B cell (primary cell): ENCODE results near the gene SLC27A5. TPM values are rescaled to one million over a fixed set of nuclear protein-coding genes. Genes with fewer than 3 reads are reported as not detected.

Source experiments
- ATAC-seq: fragments of 200-7000 bp; cut with Tn5 transposase; one replicate; pipeline ENCODE4 v1.10.0; 2021; ENCODE audit warnings: low read depth, mild to moderate bottlenecking, moderate number of reproducible peaks, moderate library complexity
- CTCF ChIA-PET: fragments of 350-600 bp; sonication (Branson Sonifier 250); formaldehyde crosslinking; loops from one replicate; lab custom pipeline; 2021; ENCODE audit warnings: antibody characterized with exemption, inconsistent platforms; lab: Charles Lee
- POLR2A ChIA-PET: fragments of 350-600 bp; sonication (Branson Sonifier 250); formaldehyde crosslinking; loops from one replicate; lab custom pipeline; 2021; ENCODE audit warnings: antibody characterized with exemption; lab: Charles Lee
- DNase-seq: peaks from one replicate; pipeline ENCODE4 v3.0.0; 2013
- H2AFZ ChIP-seq: 2 replicates; pipeline ENCODE4 v1.6.1; 2012; ENCODE audit warnings: mild to moderate bottlenecking, low read depth, low read length; ENCODE audit not compliant: insufficient read depth, poor library complexity, severe bottlenecking
- H3K27ac ChIP-seq, 2 donors: 1 replicate in 1 of 2; 2 replicates in 1 of 2; pipeline ENCODE4 v1.5.1; 2012 to 2013; ENCODE audit warnings: low read length in 2 of 2, mild to moderate bottlenecking in 2 of 2, moderate library complexity in 1 of 2
- H3K27me3 ChIP-seq, 4 experiments: fragments of 200-600 bp in 1 of 4; sonication (generic) in 1 of 4; replicated peaks in 1 of 4; 1 replicate in 2 of 4; 2 replicates in 2 of 4; pipeline versions ENCODE4 v1.6.1 to v1.7.0; 2013 to 2016; ENCODE audit warnings: low read length in 3 of 4, mild to moderate bottlenecking in 2 of 4, mixed read lengths in 1 of 4, moderate library complexity in 1 of 4; ENCODE audit not compliant: insufficient read depth in 4 of 4, control insufficient read depth in 3 of 4; ENCODE audit errors: control extremely low read depth in 1 of 4
- H3K36me3 ChIP-seq, 2 experiments: replicated peaks in 1 of 2; 1 replicate in 1 of 2; 2 replicates in 1 of 2; pipeline versions ENCODE4 v1.6.1 to v1.7.1; 2013; ENCODE audit warnings: low read length in 1 of 2; ENCODE audit not compliant: insufficient read depth in 2 of 2, control insufficient read depth in 1 of 2; ENCODE audit errors: control extremely low read depth in 1 of 2, extremely low read depth in 1 of 2
- H3K4me1 ChIP-seq, 2 donors: fragments of 200-600 bp in 1 of 2; sonication (generic) in 1 of 2; 1 replicate in 1 of 2; 2 replicates in 1 of 2; pipeline versions ENCODE4 v1.5.1 to v1.6.1; 2013 to 2017; ENCODE audit warnings: low read length in 2 of 2; ENCODE audit not compliant: control insufficient read depth in 2 of 2, insufficient read depth in 2 of 2
- H3K4me2 ChIP-seq: replicated peaks from 2 replicates; pipeline ENCODE3; 2012; ENCODE audit warnings: mild to moderate bottlenecking, low read depth, low read length; ENCODE audit not compliant: poor library complexity, severe bottlenecking
- H3K4me3 ChIP-seq, 5 experiments: fragments of 200-600 bp in 1 of 5; sonication (generic) in 1 of 5; 1 replicate in 3 of 5; 2 replicates in 2 of 5; pipeline versions ENCODE4 v1.5.1 to v1.7.0; 2011 to 2016; ENCODE audit warnings: low read length in 4 of 5, mild to moderate bottlenecking in 4 of 5, low read depth in 2 of 5, control low read depth in 1 of 5, moderate library complexity in 1 of 5; ENCODE audit not compliant: insufficient read depth in 1 of 5; ENCODE audit errors: control extremely low read depth in 1 of 5, extremely low read depth in 1 of 5
- H3K79me2 ChIP-seq: fragments of 200-600 bp; sonication (generic); one replicate; pipeline ENCODE4 v1.6.0; 2016; ENCODE audit warnings: low read length; ENCODE audit not compliant: control insufficient read depth, insufficient read depth
- H3K9ac ChIP-seq: fragments of 200-600 bp; sonication (generic); 2 replicates; pipeline ENCODE4 v1.6.1; 2017; ENCODE audit warnings: mild to moderate bottlenecking, low read length, moderate library complexity
- H3K9me3 ChIP-seq, 3 donors: one replicate each; pipeline versions ENCODE4 v1.6.1 to v1.7.1; 2013; ENCODE audit warnings: low read length in 2 of 3; ENCODE audit not compliant: control insufficient read depth in 2 of 3, insufficient read depth in 1 of 3; ENCODE audit errors: control extremely low read depth in 1 of 3
- H4K20me1 ChIP-seq: 2 replicates; pipeline ENCODE4 v1.6.0; 2012; ENCODE audit warnings: mild to moderate bottlenecking, low read length; ENCODE audit not compliant: insufficient read depth, control insufficient read depth, poor library complexity, severe bottlenecking
- H3K27ac Mint-ChIP-seq: one replicate; pipeline ENCODE4 v1.8.0; 2021; ENCODE audit warnings: mixed read lengths
- H3K27me3 Mint-ChIP-seq: one replicate; pipeline ENCODE4 v1.8.0; 2021; ENCODE audit warnings: mixed read lengths
- H3K4me1 Mint-ChIP-seq: one replicate; pipeline ENCODE4 v1.8.0; 2021; ENCODE audit warnings: mixed read lengths
- H3K4me3 Mint-ChIP-seq: one replicate; pipeline ENCODE4 v1.8.0; 2021; ENCODE audit warnings: mixed read lengths
- H3K9me3 Mint-ChIP-seq: one replicate; pipeline ENCODE4 v1.8.0; 2022; ENCODE audit warnings: mixed read lengths; ENCODE audit not compliant: insufficient read depth
- EZH2 ChIP-seq: IDR thresholded peaks from 2 replicates; pipeline ENCODE4 v1.6.1; 2012; ENCODE audit warnings: borderline replicate concordance, low read depth, mild to moderate bottlenecking, moderate library complexity, low read length; ENCODE audit not compliant: insufficient read depth, poor library complexity, severe bottlenecking
- WGBS: methylation state at CpG from one replicate; pipeline ENCODE4 v1.1.5; 2013; ENCODE audit warnings: missing lambda C conversion rate; ENCODE audit not compliant: insufficient coverage; 5-methylcytosine and 5-hydroxymethylcytosine counted together
- intact Hi-C: fragments of 100-400 bp; cut with micrococcal nuclease; formaldehyde crosslinking; loops from one replicate; pipeline ENCODE4 v1.10.0; 2022
- polyA plus RNA-seq: library from polyadenylated mRNA; depleted of rRNA; stranded (reverse); fragments of >200 nt; gene quantifications from 2 replicates; pipeline ENCODE4 v1.2.3, GENCODE V29; 2012
- total RNA-seq, 2 donors: library from RNA; stranded (reverse); fragments of 120-200 nt in 1 of 2; gene quantifications; 1 replicate in 1 of 2; 2 replicates in 1 of 2; pipeline versions ENCODE4 v1.2.3 to v1.2.4, GENCODE V29; 2013 to 2022
- TF ChIP-seq, protein P1 (sequence below): fragments of 200-600 bp; IDR thresholded peaks from one replicate; pipeline ENCODE4 v1.8.0; 2022; ENCODE audit warnings: antibody characterized with exemption, mild to moderate bottlenecking

Gene SLC27A5
- total and polyA plus RNA-seq, 2 donors (not counting 1 experiment from before 2014, with no cell fraction given), result 8.9 to 11.8 TPM

DNA sequence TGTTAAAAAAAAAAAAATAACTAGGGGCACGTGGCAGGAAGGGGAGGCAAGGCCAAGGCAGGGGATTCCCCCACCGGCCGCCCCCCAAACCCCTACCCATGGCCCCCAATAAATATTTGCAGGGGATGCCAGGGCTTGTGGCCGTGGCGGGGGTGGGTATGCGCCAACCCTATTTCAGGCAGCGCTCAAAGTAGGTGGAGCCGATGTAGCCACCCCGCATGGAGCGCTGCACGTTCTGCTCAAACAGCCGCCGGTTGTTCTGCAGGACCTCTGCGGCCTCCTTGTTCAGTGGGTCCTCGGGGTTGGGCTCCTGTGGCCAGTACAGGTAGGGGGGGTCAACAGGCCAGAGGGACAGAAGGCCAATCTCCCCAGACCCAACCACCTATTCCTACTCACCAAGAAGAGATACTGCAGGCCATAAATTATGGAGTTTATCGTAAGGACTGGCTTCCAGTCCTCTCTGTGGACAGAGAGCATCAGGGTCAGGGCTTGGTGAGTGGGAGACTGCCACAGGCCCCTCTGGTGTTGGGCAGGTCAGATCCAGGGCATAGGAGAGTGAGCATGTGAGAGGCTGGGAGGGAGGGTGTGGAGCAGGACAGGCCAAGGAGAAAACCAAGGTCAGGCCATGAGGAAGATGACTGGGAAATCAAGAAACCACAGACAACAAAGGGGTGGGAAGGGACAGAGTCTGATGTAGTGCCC lies 44.3 kb upstream of the SLC27A5 start:
- H3K36me3 ChIP-seq, result peaks cover 6 to 31% of the 10 kb centered on the region in 2 experiments

More for the DNA sequence above, 44.3 kb upstream of the SLC27A5 start:
- H3K27ac Mint-ChIP-seq, result peak overlapping the region; percentile 88
- H3K4me2 ChIP-seq, result peak overlapping the region; percentile 97
- DNase-seq (peak; percentile 36), ATAC-seq (no peak)
- peaks cover 32 to 48% of the 10 kb centered on the region in 2 donors for H3K4me1 ChIP-seq
- intact Hi-C loops, result loop anchor here (1.0 kb wide), 2 partner anchors 12 to 37 kb away; partner anchors contain the start of genes TRIM28 and ZBTB45
- H3K4me3 Mint-ChIP-seq, result peak overlapping the region; percentile 96
- H2AFZ ChIP-seq, result no peak overlapping the region
- ChIA-PET POLR2A (interaction anchor here (2.1 kb wide), 1 partner anchor 16 kb away, joined by 13 read pairs; the partner anchor contains the start of gene MZF1), CTCF (interaction anchor here (1.2 to 3.3 kb wide), 4 partner anchors 8 to 36 kb away, joined by 3 to 20 read pairs (median 10); partner anchors contain the start of genes TRIM28 and ZBTB45)
- no peak overlapping the region for H3K9ac ChIP-seq
- TF ChIP-seq, protein P1, sequence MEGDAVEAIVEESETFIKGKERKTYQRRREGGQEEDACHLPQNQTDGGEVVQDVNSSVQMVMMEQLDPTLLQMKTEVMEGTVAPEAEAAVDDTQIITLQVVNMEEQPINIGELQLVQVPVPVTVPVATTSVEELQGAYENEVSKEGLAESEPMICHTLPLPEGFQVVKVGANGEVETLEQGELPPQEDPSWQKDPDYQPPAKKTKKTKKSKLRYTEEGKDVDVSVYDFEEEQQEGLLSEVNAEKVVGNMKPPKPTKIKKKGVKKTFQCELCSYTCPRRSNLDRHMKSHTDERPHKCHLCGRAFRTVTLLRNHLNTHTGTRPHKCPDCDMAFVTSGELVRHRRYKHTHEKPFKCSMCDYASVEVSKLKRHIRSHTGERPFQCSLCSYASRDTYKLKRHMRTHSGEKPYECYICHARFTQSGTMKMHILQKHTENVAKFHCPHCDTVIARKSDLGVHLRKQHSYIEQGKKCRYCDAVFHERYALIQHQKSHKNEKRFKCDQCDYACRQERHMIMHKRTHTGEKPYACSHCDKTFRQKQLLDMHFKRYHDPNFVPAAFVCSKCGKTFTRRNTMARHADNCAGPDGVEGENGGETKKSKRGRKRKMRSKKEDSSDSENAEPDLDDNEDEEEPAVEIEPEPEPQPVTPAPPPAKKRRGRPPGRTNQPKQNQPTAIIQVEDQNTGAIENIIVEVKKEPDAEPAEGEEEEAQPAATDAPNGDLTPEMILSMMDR, result no peak
- no peak for TF ChIP-seq EZH2
- H3K79me2 ChIP-seq, result peaks cover 43% of the 10 kb centered on the region
- H3K27ac ChIP-seq, result peak overlapping the region; percentile 94 to 98
- H3K9me3 ChIP-seq, result no peaks in the 10 kb centered on the region
- H3K4me3 ChIP-seq, result peak overlapping the region in 1 of 5 experiments; percentile 75
- peaks cover 16% of the 10 kb centered on the region for H4K20me1 ChIP-seq
- peaks cover 62% of the 10 kb centered on the region for H3K4me1 Mint-ChIP-seq
- H3K27me3 Mint-ChIP-seq, result no peaks in the 10 kb centered on the region
- no peaks in the 10 kb centered on the region for H3K27me3 ChIP-seq
- 96% methylated on average over 8 of the region's 16 CpGs for WGBS
- H3K9me3 Mint-ChIP-seq, result no peaks in the 10 kb centered on the region
